Natural killer cell (primary cell): ENCODE results near the gene SGPP1. TPM values are rescaled to one million over a fixed set of nuclear protein-coding genes. Genes with fewer than 3 reads are reported as not detected.
"Not testable (repeated sequence)": the region's sequence is repeated elsewhere in the genome, so short reads cannot be mapped to it uniquely, and the experiment has no call there.

Experiments used
- ATAC-seq, 3 donors: fragments of 150-1000 bp in 2 of 3; fragments of 200-7000 bp in 1 of 3; cut with Tn5 transposase; 1 replicate in 1 of 3; 2 replicates in 2 of 3; pipeline ENCODE4 v1.10.0; 2021; ENCODE audit warnings: mild to moderate bottlenecking in 2 of 3, moderate library complexity in 2 of 3
- DNase-seq, 2 donors: peaks; one replicate each; pipeline versions ENCODE4 v3.0.0 to v3.0.0-alpha.2; 2013 to 2021; ENCODE audit warnings: mixed read lengths in 1 of 2
- H3K27ac ChIP-seq: one replicate; pipeline ENCODE4 v1.5.1; 2013; ENCODE audit warnings: mild to moderate bottlenecking, low read length
- H3K27me3 ChIP-seq: one replicate; pipeline ENCODE4 v1.6.1; 2013; ENCODE audit warnings: low read length; ENCODE audit not compliant: control insufficient read depth, insufficient read depth
- H3K36me3 ChIP-seq: one replicate; pipeline ENCODE4 v1.6.1; 2013; ENCODE audit warnings: low read length; ENCODE audit not compliant: control insufficient read depth, insufficient read depth
- H3K4me1 ChIP-seq: one replicate; pipeline ENCODE4 v1.6.1; 2013; ENCODE audit warnings: low read length; ENCODE audit not compliant: control insufficient read depth, insufficient read depth
- H3K4me3 ChIP-seq: one replicate; pipeline ENCODE4 v1.5.1; 2013; ENCODE audit warnings: low read length
- H3K9me3 ChIP-seq: one replicate; pipeline ENCODE4 v1.6.1; 2013; ENCODE audit warnings: low read length; ENCODE audit not compliant: control insufficient read depth, insufficient read depth
- H3K27ac Mint-ChIP-seq, 2 donors: one replicate each; pipeline ENCODE4 v1.8.0; 2022; ENCODE audit warnings: mild to moderate bottlenecking in 2 of 2, mixed read lengths in 2 of 2, moderate library complexity in 1 of 2
- H3K27me3 Mint-ChIP-seq, 2 donors: one replicate each; pipeline ENCODE4 v1.8.0; 2022; ENCODE audit warnings: low read depth in 2 of 2, mixed read lengths in 2 of 2
- H3K36me3 Mint-ChIP-seq: one replicate; pipeline ENCODE4 v1.8.0; 2022; ENCODE audit warnings: mixed read lengths
- H3K4me1 Mint-ChIP-seq, 2 donors: one replicate each; pipeline ENCODE4 v1.8.0; 2022; ENCODE audit warnings: mixed read lengths in 2 of 2
- H3K4me3 Mint-ChIP-seq: one replicate; pipeline ENCODE4 v1.8.0; 2022; ENCODE audit warnings: mild to moderate bottlenecking, moderate library complexity, mixed read lengths
- H3K9me3 Mint-ChIP-seq, 2 donors: one replicate each; pipeline ENCODE4 v1.8.0; 2022; ENCODE audit warnings: mixed read lengths in 2 of 2
- WGBS: methylation state at CpG from one replicate; pipeline ENCODE4 v1.1.7; 2013; ENCODE audit warnings: missing lambda C conversion rate; ENCODE audit not compliant: insufficient coverage; 5-methylcytosine and 5-hydroxymethylcytosine counted together
- intact Hi-C: fragments of 100-400 bp; cut with micrococcal nuclease; formaldehyde crosslinking; loops from one replicate; pipeline ENCODE4 v1.14.2; 2022
- total RNA-seq, 4 donors: library from RNA; stranded (reverse); fragments of 120-200 nt in 1 of 4; gene quantifications; one replicate each; pipeline versions ENCODE4 v1.2.3 to v1.2.4, GENCODE V29; 2013 to 2022
- TF ChIP-seq, protein P1 (sequence below): fragments of 200-600 bp; IDR thresholded peaks from one replicate; pipeline ENCODE4 v1.8.0; 2022; ENCODE audit warnings: antibody characterized with exemption

The SGPP1 gene
- total RNA-seq, 3 donors from 2014 or later (not counting 1 experiment from before 2014, with no cell fraction given) = 17.8 to 23.4 (median 23.3) TPM

DNA sequence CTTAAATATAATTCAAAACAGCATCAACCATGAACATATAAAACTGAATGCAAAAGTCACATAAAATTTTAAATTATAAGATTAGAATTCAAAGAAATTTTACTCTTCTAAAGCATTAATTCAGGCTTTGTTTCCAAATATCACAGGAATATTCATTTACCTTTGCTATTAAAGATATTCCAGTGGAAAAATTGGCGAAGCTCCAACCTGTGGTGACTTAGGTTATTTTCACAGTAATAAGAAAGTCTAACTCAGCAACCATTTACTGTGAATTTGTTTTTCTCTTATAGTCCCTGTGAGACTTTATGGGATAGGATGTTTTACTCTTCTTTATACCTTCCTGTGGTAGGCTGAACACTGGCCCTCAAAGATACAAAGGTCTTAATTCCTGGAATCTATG is 89.4 kb downstream of the SGPP1 start:
- Mint-ChIP-seq H3K4me1 (peaks cover 41 to 46% of the 10 kb centered on the region in 2 donors), H3K27ac (peak overlapping the region; percentile 95 to 96), H3K9me3 (peaks cover 3 to 5% of the 10 kb centered on the region in 2 donors), H3K4me3 (peak overlapping the region; percentile 63), H3K27me3 (no peaks in the 10 kb centered on the region), H3K36me3 (no peaks in the 10 kb centered on the region)
- H3K4me3 ChIP-seq = no peak overlapping the region
- H3K27me3 ChIP-seq = no peaks in the 10 kb centered on the region
- peaks cover 11% of the 10 kb centered on the region for H3K4me1 ChIP-seq
- peaks cover 6% of the 10 kb centered on the region for H3K36me3 ChIP-seq
- no peak overlapping the region for H3K27ac ChIP-seq
- intact Hi-C loops = no loop called here
- 80% methylated on average over 1 of the region's 1 CpG for whole genome bisulfite sequencing
- H3K9me3 ChIP-seq = no peaks in the 10 kb centered on the region
- DNase-seq = no peak
- TF ChIP-seq, protein P1, sequence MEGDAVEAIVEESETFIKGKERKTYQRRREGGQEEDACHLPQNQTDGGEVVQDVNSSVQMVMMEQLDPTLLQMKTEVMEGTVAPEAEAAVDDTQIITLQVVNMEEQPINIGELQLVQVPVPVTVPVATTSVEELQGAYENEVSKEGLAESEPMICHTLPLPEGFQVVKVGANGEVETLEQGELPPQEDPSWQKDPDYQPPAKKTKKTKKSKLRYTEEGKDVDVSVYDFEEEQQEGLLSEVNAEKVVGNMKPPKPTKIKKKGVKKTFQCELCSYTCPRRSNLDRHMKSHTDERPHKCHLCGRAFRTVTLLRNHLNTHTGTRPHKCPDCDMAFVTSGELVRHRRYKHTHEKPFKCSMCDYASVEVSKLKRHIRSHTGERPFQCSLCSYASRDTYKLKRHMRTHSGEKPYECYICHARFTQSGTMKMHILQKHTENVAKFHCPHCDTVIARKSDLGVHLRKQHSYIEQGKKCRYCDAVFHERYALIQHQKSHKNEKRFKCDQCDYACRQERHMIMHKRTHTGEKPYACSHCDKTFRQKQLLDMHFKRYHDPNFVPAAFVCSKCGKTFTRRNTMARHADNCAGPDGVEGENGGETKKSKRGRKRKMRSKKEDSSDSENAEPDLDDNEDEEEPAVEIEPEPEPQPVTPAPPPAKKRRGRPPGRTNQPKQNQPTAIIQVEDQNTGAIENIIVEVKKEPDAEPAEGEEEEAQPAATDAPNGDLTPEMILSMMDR = no peak
- no peak for ATAC-seq

DNA sequence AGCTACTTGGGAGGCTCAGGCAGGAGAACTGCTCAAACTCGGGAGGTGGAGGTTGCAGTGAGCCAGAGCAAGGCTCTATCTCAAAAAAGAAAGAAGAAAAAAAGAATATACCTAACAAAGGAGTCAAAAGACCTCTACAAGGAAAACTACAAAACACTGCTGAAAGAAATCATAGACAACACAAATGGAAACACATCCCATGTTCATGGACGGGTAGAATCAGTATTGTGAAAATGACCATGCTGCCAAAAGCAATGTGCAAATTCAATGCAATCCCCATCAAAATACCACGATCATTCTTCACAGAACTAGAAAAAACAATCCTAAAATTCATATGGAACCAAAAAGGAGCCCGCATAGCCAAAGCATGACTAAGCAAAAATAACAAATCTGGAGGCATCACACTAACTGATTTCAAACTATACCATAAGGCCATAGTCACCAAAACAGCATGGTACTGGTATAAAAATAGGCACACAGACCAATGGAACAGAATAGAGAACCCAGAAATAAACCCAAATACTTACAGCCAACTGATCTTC is 91.7 kb downstream of the SGPP1 start:
- peak overlapping the region; percentile 7 to 50 for H3K27ac Mint-ChIP-seq
- WGBS = 97% methylated on average over 4 of the region's 4 CpGs
- H3K4me1 ChIP-seq = peaks cover 11% of the 10 kb centered on the region
- ATAC-seq, H3K36me3 ChIP-seq, H3K27me3 ChIP-seq, intact Hi-C loops, H3K4me3 ChIP-seq, H3K27ac ChIP-seq, H3K27me3 Mint-ChIP-seq, H3K9me3 ChIP-seq, H3K4me3 Mint-ChIP-seq, H3K36me3 Mint-ChIP-seq, H3K9me3 Mint-ChIP-seq, DNase-seq: not testable (repeated sequence)
- H3K4me1 Mint-ChIP-seq = peaks cover 37 to 50% of the 10 kb centered on the region in 2 donors

Other genes starting within 250 kb of the SGPP1 start
- 10 to 100 TPM; 57.4 to 64.1 (median 62.4) TPM for gene PPP2R5E, start 184.7 kb downstream of the SGPP1 start, total RNA-seq
- gene WDR89, start 86.2 kb downstream of the SGPP1 start, total RNA-seq = 10 to 100 TPM in 2 of 3 donors, 1 to 10 TPM in 1; 9.6 to 13.4 (median 10.7) TPM
- gene SYNE2, start 124.9 kb upstream of the SGPP1 start, total RNA-seq = 100 to 1,000 TPM; 325 to 434 (median 373) TPM